C4-2B (cell line): Measurements from ENCODE around the gene RGS17.

Experiments
- ZFX ChIP-seq: fragments of 450-650 bp; IDR thresholded peaks from 2 replicates; pipeline ENCODE4 v1.6.1; 2017
- TF ChIP-seq, protein P1 (sequence below): fragments of 450-650 bp; conservative IDR thresholded peaks from 2 replicates; pipeline ENCODE4 v1.5.1; 2017; ENCODE audit warnings: mild to moderate bottlenecking

DNA sequence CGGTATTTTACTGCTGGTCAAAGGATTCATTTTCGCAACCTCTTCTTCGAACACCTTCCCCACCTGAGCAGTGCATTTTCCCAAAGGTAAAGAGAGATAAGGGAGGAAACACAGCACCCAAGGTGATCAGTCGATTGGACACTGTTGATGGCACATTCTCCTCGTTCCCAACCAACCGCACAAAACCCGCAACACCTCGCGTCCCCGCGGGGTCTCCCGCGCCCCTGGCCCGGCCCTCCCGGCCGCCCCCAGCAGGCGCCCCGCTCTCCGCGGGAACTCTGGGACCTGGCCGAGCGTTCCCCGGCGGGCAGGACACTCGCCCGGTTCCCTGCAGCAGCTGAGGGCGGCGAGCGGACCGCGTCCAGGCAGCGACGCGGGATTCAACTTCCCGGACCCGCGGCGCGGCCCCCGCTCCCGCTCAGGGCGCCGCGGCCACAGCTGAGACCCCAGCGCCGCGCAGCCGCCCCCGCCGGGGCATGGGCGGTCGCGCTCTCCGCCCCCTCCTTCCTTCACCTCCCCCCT lies 506 bp downstream of the RGS17 start:
- TF ChIP-seq, protein P1, sequence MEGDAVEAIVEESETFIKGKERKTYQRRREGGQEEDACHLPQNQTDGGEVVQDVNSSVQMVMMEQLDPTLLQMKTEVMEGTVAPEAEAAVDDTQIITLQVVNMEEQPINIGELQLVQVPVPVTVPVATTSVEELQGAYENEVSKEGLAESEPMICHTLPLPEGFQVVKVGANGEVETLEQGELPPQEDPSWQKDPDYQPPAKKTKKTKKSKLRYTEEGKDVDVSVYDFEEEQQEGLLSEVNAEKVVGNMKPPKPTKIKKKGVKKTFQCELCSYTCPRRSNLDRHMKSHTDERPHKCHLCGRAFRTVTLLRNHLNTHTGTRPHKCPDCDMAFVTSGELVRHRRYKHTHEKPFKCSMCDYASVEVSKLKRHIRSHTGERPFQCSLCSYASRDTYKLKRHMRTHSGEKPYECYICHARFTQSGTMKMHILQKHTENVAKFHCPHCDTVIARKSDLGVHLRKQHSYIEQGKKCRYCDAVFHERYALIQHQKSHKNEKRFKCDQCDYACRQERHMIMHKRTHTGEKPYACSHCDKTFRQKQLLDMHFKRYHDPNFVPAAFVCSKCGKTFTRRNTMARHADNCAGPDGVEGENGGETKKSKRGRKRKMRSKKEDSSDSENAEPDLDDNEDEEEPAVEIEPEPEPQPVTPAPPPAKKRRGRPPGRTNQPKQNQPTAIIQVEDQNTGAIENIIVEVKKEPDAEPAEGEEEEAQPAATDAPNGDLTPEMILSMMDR: no peak
- no peak for TF ChIP-seq ZFX
